ENCODE measurements around the gene CCND1.

The CCND1 gene

DNA sequence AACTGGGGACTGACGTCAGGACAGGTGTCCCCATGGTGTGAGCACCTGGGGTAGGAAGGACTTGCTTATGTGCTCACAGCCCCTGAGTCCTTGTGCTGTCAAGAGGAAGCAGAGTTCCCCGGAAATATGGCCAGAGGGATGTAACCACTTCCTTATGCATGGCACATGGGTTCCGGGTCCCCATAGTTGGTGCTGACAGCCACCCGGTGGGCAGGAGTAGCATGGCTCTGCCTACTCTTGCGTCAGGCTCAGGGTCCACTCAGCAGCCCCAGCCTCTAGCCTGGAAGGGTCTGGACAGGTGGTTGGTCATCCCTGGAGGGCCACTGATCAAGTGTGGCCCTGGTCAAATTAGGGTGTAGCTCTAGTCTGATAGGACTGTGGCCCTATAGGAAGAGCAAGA, 42.8 kb upstream of the CCND1 start:
- TF ChIP-seq POLR2AphosphoS5 (IDR thresholded peaks at IDR 0.05; ENCODE audit: low read depth, low read length) (no peak), FOXP2 (optimal IDR thresholded peaks at IDR 0.05; ENCODE audit: borderline replicate concordance, extremely low read depth, extremely low read length, insufficient read depth) (no peak), TAF1 (IDR thresholded peaks at IDR 0.05; ENCODE audit: borderline replicate concordance, insufficient read depth, low read length) (no peak), SIN3A (IDR thresholded peaks at IDR 0.05; ENCODE audit: borderline replicate concordance, insufficient read depth, low read length) (no peak)
- TF ChIP-seq, protein P1, sequence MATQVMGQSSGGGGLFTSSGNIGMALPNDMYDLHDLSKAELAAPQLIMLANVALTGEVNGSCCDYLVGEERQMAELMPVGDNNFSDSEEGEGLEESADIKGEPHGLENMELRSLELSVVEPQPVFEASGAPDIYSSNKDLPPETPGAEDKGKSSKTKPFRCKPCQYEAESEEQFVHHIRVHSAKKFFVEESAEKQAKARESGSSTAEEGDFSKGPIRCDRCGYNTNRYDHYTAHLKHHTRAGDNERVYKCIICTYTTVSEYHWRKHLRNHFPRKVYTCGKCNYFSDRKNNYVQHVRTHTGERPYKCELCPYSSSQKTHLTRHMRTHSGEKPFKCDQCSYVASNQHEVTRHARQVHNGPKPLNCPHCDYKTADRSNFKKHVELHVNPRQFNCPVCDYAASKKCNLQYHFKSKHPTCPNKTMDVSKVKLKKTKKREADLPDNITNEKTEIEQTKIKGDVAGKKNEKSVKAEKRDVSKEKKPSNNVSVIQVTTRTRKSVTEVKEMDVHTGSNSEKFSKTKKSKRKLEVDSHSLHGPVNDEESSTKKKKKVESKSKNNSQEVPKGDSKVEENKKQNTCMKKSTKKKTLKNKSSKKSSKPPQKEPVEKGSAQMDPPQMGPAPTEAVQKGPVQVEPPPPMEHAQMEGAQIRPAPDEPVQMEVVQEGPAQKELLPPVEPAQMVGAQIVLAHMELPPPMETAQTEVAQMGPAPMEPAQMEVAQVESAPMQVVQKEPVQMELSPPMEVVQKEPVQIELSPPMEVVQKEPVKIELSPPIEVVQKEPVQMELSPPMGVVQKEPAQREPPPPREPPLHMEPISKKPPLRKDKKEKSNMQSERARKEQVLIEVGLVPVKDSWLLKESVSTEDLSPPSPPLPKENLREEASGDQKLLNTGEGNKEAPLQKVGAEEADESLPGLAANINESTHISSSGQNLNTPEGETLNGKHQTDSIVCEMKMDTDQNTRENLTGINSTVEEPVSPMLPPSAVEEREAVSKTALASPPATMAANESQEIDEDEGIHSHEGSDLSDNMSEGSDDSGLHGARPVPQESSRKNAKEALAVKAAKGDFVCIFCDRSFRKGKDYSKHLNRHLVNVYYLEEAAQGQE (IDR thresholded peaks at IDR 0.05; ENCODE audit: insufficient read depth in 1 of 2, low read depth in 2 of 2, low read length in 2 of 2): no peak

DNA sequence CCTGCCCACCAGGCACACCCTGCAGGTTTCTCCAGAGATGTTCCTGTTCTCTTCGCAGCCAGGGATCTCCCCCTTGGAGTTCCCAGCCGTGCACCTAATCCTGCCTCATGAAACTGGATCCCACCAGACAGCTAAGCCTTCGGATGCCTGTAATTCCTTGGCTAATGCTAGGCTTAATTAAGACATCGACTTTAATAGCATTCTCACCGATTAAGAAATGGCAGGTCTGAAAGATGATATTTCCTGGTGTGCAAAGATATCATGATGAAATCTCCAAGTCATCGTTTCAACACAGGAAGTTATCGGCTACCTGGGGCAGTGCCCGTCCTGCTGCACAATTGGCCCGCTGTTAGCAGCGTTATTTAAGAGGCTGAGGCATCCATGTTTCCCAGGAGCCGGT, 41.5 kb upstream of the CCND1 start:
- TF ChIP-seq POLR2AphosphoS5 (IDR thresholded peaks at IDR 0.05; ENCODE audit: low read depth, low read length): no peak
- TF ChIP-seq, protein P1 (IDR thresholded peaks at IDR 0.05; ENCODE audit: insufficient read depth in 1 of 2, low read depth in 2 of 2, low read length in 2 of 2): no peak
- TF ChIP-seq TAF1 (IDR thresholded peaks at IDR 0.05; ENCODE audit: borderline replicate concordance, insufficient read depth, low read length): no peak
- no peak for TF ChIP-seq FOXP2 (optimal IDR thresholded peaks at IDR 0.05; ENCODE audit: borderline replicate concordance, extremely low read depth, extremely low read length, insufficient read depth)
- TF ChIP-seq SIN3A (IDR thresholded peaks at IDR 0.05; ENCODE audit: borderline replicate concordance, insufficient read depth, low read length): no peak

DNA sequence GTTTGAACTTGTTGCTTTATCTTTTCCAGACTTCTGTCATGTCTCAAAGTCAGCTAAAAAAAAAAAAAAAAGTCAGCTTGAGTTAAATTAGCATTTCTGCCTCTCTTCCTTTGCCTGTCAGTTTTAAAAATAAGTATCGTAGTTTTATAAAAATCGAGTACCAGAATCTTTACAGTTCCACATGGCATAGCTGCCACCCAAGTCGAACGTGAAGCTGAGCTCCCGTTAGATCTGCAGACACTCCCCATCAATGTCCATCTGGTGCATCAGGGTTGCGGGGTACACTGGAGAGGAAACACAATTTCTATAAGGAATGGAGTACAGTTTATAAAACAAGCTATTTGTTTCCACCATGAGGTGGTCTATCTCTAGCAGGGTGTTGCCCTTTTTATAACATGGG, 41.0 kb upstream of the CCND1 start:
- TF ChIP-seq, protein P1 (IDR thresholded peaks at IDR 0.05; ENCODE audit: insufficient read depth in 1 of 2, low read depth in 2 of 2, low read length in 2 of 2): no peak
- TF ChIP-seq SIN3A (IDR thresholded peaks at IDR 0.05; ENCODE audit: borderline replicate concordance, insufficient read depth, low read length): no peak
- no peak for TF ChIP-seq FOXP2 (optimal IDR thresholded peaks at IDR 0.05; ENCODE audit: borderline replicate concordance, extremely low read depth, extremely low read length, insufficient read depth)
- no peak for TF ChIP-seq TAF1 (IDR thresholded peaks at IDR 0.05; ENCODE audit: borderline replicate concordance, insufficient read depth, low read length)
- TF ChIP-seq POLR2AphosphoS5 (IDR thresholded peaks at IDR 0.05; ENCODE audit: low read depth, low read length): no peak

DNA sequence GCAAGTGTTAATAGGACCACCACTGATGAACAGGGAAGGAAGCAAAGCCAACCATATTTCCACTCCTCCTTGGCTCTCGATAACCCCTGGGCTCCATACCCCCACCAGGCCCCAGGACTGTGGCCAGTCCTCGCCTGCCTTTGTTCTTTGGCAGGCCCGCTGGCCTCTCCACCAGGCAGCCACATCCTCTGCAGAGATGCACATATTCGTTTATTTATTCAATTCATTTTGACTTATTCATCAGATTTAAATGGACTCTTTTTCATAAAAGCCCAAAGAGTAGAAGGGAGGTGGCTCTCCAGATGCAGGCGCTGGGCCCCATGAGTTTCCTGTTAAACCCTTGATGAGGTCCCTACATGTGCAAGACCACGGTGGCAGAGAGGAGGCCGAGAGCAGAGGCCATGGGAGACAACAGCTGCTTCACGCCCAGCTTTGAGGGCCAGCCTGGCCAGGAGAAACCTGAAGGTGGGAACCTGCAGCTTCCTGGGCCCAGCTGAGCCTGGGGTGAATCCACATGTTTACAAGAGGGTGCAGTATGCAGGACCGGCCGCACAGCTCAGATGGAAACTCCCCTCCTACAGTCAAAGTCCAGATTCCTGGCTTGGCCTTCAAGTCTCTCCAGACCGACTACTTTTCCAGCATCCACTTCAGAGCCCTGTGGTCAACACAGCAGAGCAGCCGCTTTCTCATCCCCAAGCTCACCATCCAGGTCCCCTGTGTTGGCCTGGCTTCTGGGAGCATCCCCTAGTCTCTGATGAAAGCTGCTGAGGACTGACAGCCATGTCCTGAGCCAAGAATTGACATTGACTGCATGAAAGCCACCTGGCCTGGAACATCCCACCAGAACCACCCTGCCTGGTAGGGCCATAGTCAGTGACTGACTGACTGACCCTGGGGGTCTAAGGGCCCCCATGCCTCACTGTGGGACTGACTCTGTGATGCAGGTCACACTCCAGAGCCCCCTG, 39.7 kb upstream of the CCND1 start:
- TF ChIP-seq SIN3A (IDR thresholded peaks at IDR 0.05; ENCODE audit: borderline replicate concordance, insufficient read depth, low read length) (no peak), FOXP2 (optimal IDR thresholded peaks at IDR 0.05; ENCODE audit: borderline replicate concordance, extremely low read depth, extremely low read length, insufficient read depth) (no peak), POLR2AphosphoS5 (IDR thresholded peaks at IDR 0.05; ENCODE audit: low read depth, low read length) (no peak), TAF1 (IDR thresholded peaks at IDR 0.05; ENCODE audit: borderline replicate concordance, insufficient read depth, low read length) (no peak)
- TF ChIP-seq, protein P1 (IDR thresholded peaks at IDR 0.05; ENCODE audit: insufficient read depth in 1 of 2, low read depth in 2 of 2, low read length in 2 of 2): no peak

All from PFSK-1 (cell line).